ENCODE data around the gene MPND.
"Not testable (repeated sequence)": the region's sequence is repeated elsewhere in the genome, so short reads cannot be mapped to it uniquely, and the experiment has no call there.

Gene MPND

GRCh38 chr19:4327877-4328242 lies 15.5 kb upstream of the MPND start:
- no peak for TF ChIP-seq POLR2A (IDR thresholded peaks at IDR 0.05; ENCODE audit: low read length)
- TF ChIP-seq GATA1 (IDR thresholded peaks at IDR 0.05; ENCODE audit: low read depth, low read length) = no peak
- DNase-seq = no peak

GRCh38 chr19:4328243-4328990 lies 14.9 kb upstream of the MPND start:
- TF ChIP-seq GATA1 (IDR thresholded peaks at IDR 0.05; ENCODE audit: low read depth, low read length) (no peak), POLR2A (IDR thresholded peaks at IDR 0.05; ENCODE audit: low read length) (peak; percentile 40)
- peak; percentile 95 to 97 for DNase-seq

- peak; percentile 30 to 43 for DNase-seq
Measured at GRCh38 chr19:4328991-4329681, 14.2 kb upstream of the MPND start.

- no peak for DNase-seq
- TF ChIP-seq GATA1 (IDR thresholded peaks at IDR 0.05; ENCODE audit: low read depth, low read length) (no peak), POLR2A (IDR thresholded peaks at IDR 0.05; ENCODE audit: low read length) (no peak)
Measured at GRCh38 chr19:4329858-4330257, 13.5 kb upstream of the MPND start.

GRCh38 chr19:4334929-4335570 lies 8.3 kb upstream of the MPND start:
- TF ChIP-seq GATA1 (IDR thresholded peaks at IDR 0.05; ENCODE audit: low read depth, low read length) (no peak), POLR2A (IDR thresholded peaks at IDR 0.05; ENCODE audit: low read length) (no peak)
- DNase-seq = no peak

- DNase-seq = peak; percentile 69 to 81
Measured at GRCh38 chr19:4337906-4338440, 5.4 kb upstream of the MPND start.

GRCh38 chr19:4338441-4339355 lies 4.7 kb upstream of the MPND start, which contains the start of gene STAP2:
STAP2 (minus strand) TSS chr19:4338827; CDS start chr19:4338753, 74 bp downstream.
- TF ChIP-seq GATA1 (IDR thresholded peaks at IDR 0.05; ENCODE audit: low read depth, low read length) = no peak
- no peak for TF ChIP-seq POLR2A (IDR thresholded peaks at IDR 0.05; ENCODE audit: low read length)
- DNase-seq = peak; percentile 61 to 70

More at GRCh38 chr19:4337906-4338440, 5.4 kb upstream of the MPND start:
- TF ChIP-seq GATA1 (IDR thresholded peaks at IDR 0.05; ENCODE audit: low read depth, low read length) = no peak
- peak; percentile 46 for TF ChIP-seq POLR2A (IDR thresholded peaks at IDR 0.05; ENCODE audit: low read length)

GRCh38 chr19:4342314-4342614 lies 1.1 kb upstream of the MPND start:
- DNase-seq = no peak
- no peak for TF ChIP-seq GATA1 (IDR thresholded peaks at IDR 0.05; ENCODE audit: low read depth, low read length)
- no peak for TF ChIP-seq POLR2A (IDR thresholded peaks at IDR 0.05; ENCODE audit: low read length)

- peak; percentile 98 to 100 for DNase-seq
- TF ChIP-seq POLR2A (IDR thresholded peaks at IDR 0.05; ENCODE audit: low read length) (peak; percentile 92), GATA1 (IDR thresholded peaks at IDR 0.05; ENCODE audit: low read depth, low read length) (no peak)
Measured at GRCh38 chr19:4342615-4343369, 570 bp upstream of the MPND start.

GRCh38 chr19:4345342-4346019 lies 2.1 kb downstream of the MPND start:
- TF ChIP-seq GATA1 (IDR thresholded peaks at IDR 0.05; ENCODE audit: low read depth, low read length) = no peak
- no peak for TF ChIP-seq POLR2A (IDR thresholded peaks at IDR 0.05; ENCODE audit: low read length)
- DNase-seq = peak; percentile 59 to 74

- TF ChIP-seq GATA1 (IDR thresholded peaks at IDR 0.05; ENCODE audit: low read depth, low read length) (no peak), POLR2A (IDR thresholded peaks at IDR 0.05; ENCODE audit: low read length) (no peak)
- no peak for DNase-seq
Measured at GRCh38 chr19:4346020-4346383, 2.6 kb downstream of the MPND start.

- TF ChIP-seq GATA1 (IDR thresholded peaks at IDR 0.05; ENCODE audit: low read depth, low read length) = no peak
- TF ChIP-seq POLR2A (IDR thresholded peaks at IDR 0.05; ENCODE audit: low read length) = no peak
- DNase-seq = no peak
Measured at GRCh38 chr19:4347521-4347920, 4.2 kb downstream of the MPND start.

GRCh38 chr19:4349225-4349624 lies 5.9 kb downstream of the MPND start:
- not testable (repeated sequence) for DNase-seq
